ENCODE measurements around the gene UBTD2. TPM values are rescaled to one million over a fixed set of nuclear protein-coding genes. Genes with fewer than 3 reads are reported as not detected.

UBTD2 gene
- total and polyA plus RNA-seq, 10 of the 15 experiments (the other 5 are each of a cell fraction or from before 2014, with no cell fraction given): 7.7 to 30.5 (median 19.4) TPM

- TF ChIP-seq PBX3 (IDR thresholded peaks at IDR 0.05; ENCODE audit: insufficient replicate concordance, low read depth, low read length) (no peak), CHD1 (IDR thresholded peaks at IDR 0.05; ENCODE audit: low read depth, low read length) (0 out of 2 replicates have a peak, but pooled peaks have one; percentile 42), ASH2L (IDR thresholded peaks at IDR 0.05; ENCODE audit: borderline replicate concordance, low read depth) (peak; percentile 49; the same call in 1 of the 2 replicates), IKZF1 (conservative IDR thresholded peaks at IDR 0.05) (peak; percentile 21; the same call in 1 of the 2 replicates), SP1 (IDR thresholded peaks at IDR 0.05; ENCODE audit: low read depth, low read length) (peak; percentile 3), LARP7 (IDR thresholded peaks at IDR 0.05) (peak; percentile 77; the same call in 1 of the 2 replicates), MAX (IDR thresholded peaks at IDR 0.05; ENCODE audit: low read depth, low read length) (peak; percentile 1; the same call in 1 of the 2 replicates), ELK1 (IDR thresholded peaks at IDR 0.05; ENCODE audit: low read depth, low read length) (peak; percentile 30; the same call in 1 of the 2 replicates), CBX5 (IDR thresholded peaks at IDR 0.05; ENCODE audit: low read depth) (no peak), POLR2A (IDR thresholded peaks at IDR 0.05; ENCODE audit: low read depth, low read length) (peak; percentile 20), BACH1 (IDR thresholded peaks at IDR 0.05; ENCODE audit: borderline replicate concordance) (no peak), EED (IDR thresholded peaks at IDR 0.05; ENCODE audit: low read depth) (peak; percentile 47), HCFC1 (IDR thresholded peaks at IDR 0.05; ENCODE audit: low read length) (no peak; the same call in 1 of the 2 replicates), SUPT20H (IDR thresholded peaks at IDR 0.05; ENCODE audit: borderline replicate concordance, control insufficient read depth, low read depth, low read length) (no peak), BMI1 (IDR thresholded peaks at IDR 0.05; ENCODE audit: borderline replicate concordance) (no peak), STAT3 (IDR thresholded peaks at IDR 0.05; ENCODE audit: low read depth, low read length) (no peak), RELB (IDR thresholded peaks at IDR 0.05; ENCODE audit: low read depth) (peak; percentile 50; the same call in 1 of the 2 replicates), PKNOX1 (IDR thresholded peaks at IDR 0.05) (no peak), BCL11A (IDR thresholded peaks at IDR 0.05; ENCODE audit: low read depth, low read length) (no peak), DPF2 (IDR thresholded peaks at IDR 0.05) (peak; percentile 52; the same call in 1 of the 2 replicates), MLLT1 (IDR thresholded peaks at IDR 0.05) (peak; percentile 80)
- TF ChIP-seq, protein P1, sequence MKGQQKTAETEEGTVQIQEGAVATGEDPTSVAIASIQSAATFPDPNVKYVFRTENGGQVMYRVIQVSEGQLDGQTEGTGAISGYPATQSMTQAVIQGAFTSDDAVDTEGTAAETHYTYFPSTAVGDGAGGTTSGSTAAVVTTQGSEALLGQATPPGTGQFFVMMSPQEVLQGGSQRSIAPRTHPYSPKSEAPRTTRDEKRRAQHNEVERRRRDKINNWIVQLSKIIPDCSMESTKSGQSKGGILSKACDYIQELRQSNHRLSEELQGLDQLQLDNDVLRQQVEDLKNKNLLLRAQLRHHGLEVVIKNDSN (IDR thresholded peaks at IDR 0.05; ENCODE audit: borderline replicate concordance, extremely low read length, insufficient read depth, low read depth, low read length): no peak
These were observed 96.2 kb downstream of the UBTD2 start (continued) for GRCh38 chr5:172187118-172188032.
